ENCODE results near the gene FOSL1.

- TF ChIP-seq CTCF (IDR thresholded peaks at IDR 0.05) = no peak
- TF ChIP-seq POLR2A (IDR thresholded peaks at IDR 0.05) = no peak
These were observed 20.2 kb upstream of the FOSL1 start for GRCh38 chr11:65920372-65920802.
